SK-N-SH treated with all-trans-retinoic acid at 6 μM for 48 hours (cell line): ENCODE measurements around the gene SEMA3D.

ENCODE experiments used
- ATAC-seq: fragments of 200-7000 bp; cut with Tn5 transposase; 3 replicates; pipeline ENCODE4 v1.9.1; 2020; ENCODE audit warnings: mild to moderate bottlenecking, moderate library complexity
- ARNTL ChIP-seq: fragments of 450-650 bp; formaldehyde crosslinking; IDR thresholded peaks from 2 replicates; pipeline ENCODE4 v1.5.0; 2020; ENCODE audit warnings: low read depth, mild to moderate bottlenecking, moderate library complexity, borderline replicate concordance
- BACH2 ChIP-seq: fragments of 250-450 bp; sonication (Bioruptor Pico); IDR thresholded peaks from 2 replicates; pipeline ENCODE4 v1.9.0; 2021; ENCODE audit warnings: mild to moderate bottlenecking, borderline replicate concordance
- CSDC2 ChIP-seq: fragments of 250-450 bp; sonication (Bioruptor Pico); IDR thresholded peaks from 2 replicates; pipeline ENCODE4 v1.5.0; 2020; ENCODE audit warnings: mild to moderate bottlenecking, moderate library complexity
- ESRRG ChIP-seq: fragments of 250-450 bp; sonication (Bioruptor Pico); IDR thresholded peaks from 2 replicates; pipeline ENCODE4 v1.6.1; 2021; ENCODE audit warnings: mild to moderate bottlenecking
- GLIS3 ChIP-seq: fragments of 250-450 bp; sonication (Bioruptor Pico); IDR thresholded peaks from 2 replicates; pipeline ENCODE4 v1.5.0; 2020; ENCODE audit warnings: mild to moderate bottlenecking, moderate library complexity
- ISL1 ChIP-seq: fragments of 250-450 bp; sonication (Bioruptor Pico); IDR thresholded peaks from 2 replicates; pipeline ENCODE4 v2.1.2; 2022; ENCODE audit warnings: mild to moderate bottlenecking, moderate library complexity
- OSR1 ChIP-seq: fragments of 250-450 bp; sonication (Bioruptor Pico); IDR thresholded peaks from 2 replicates; pipeline ENCODE4 v1.8.0; 2022; ENCODE audit warnings: moderate library complexity, mild to moderate bottlenecking, inconsistent platforms
- PPARA ChIP-seq: fragments of 250-450 bp; sonication (Bioruptor Pico); IDR thresholded peaks from 2 replicates; pipeline ENCODE4 v1.5.0; 2020; ENCODE audit warnings: mild to moderate bottlenecking, borderline replicate concordance
- RARB ChIP-seq: fragments of 250-450 bp; sonication (Bioruptor Pico); IDR thresholded peaks from 2 replicates; pipeline ENCODE4 v1.8.0; 2021; ENCODE audit warnings: mild to moderate bottlenecking, moderate library complexity
- SNAI2 ChIP-seq: fragments of 250-450 bp; sonication (Bioruptor Pico); IDR thresholded peaks from 2 replicates; pipeline ENCODE4 v1.5.0; 2020; ENCODE audit warnings: mild to moderate bottlenecking, moderate library complexity
- TCF4 ChIP-seq: fragments of 250-450 bp; sonication (Bioruptor Pico); IDR thresholded peaks from 2 replicates; pipeline ENCODE4 v1.8.0; 2021; ENCODE audit warnings: mild to moderate bottlenecking, moderate library complexity, borderline replicate concordance
- TOX ChIP-seq: fragments of 250-450 bp; sonication (Bioruptor Pico); IDR thresholded peaks from 2 replicates; pipeline ENCODE4 v1.8.0; 2021; ENCODE audit warnings: mild to moderate bottlenecking, moderate library complexity, borderline replicate concordance
- ZC3H10 ChIP-seq: fragments of 250-450 bp; sonication (Bioruptor Pico); IDR thresholded peaks from 2 replicates; pipeline ENCODE4 v1.5.1; 2021; ENCODE audit warnings: mild to moderate bottlenecking, moderate library complexity
- ZFP3 ChIP-seq: fragments of 250-450 bp; sonication (Bioruptor Pico); IDR thresholded peaks from 2 replicates; pipeline ENCODE4 v1.5.0; 2020; ENCODE audit warnings: mild to moderate bottlenecking, moderate library complexity
- ZFP30 ChIP-seq: fragments of 450-650 bp; formaldehyde crosslinking; IDR thresholded peaks from 2 replicates; pipeline ENCODE4 v1.5.0; 2022; ENCODE audit warnings: mild to moderate bottlenecking, moderate library complexity
- ZNF565 ChIP-seq: fragments of 450-650 bp; formaldehyde crosslinking; conservative IDR thresholded peaks from 2 replicates; pipeline ENCODE4 v1.5.0; 2020; ENCODE audit warnings: low read depth, mild to moderate bottlenecking, moderate library complexity
- ZNF70 ChIP-seq: fragments of 450-650 bp; formaldehyde crosslinking; IDR thresholded peaks from 2 replicates; pipeline ENCODE4 v1.5.0; 2020; ENCODE audit warnings: mild to moderate bottlenecking, moderate library complexity
- ZNF8 ChIP-seq: fragments of 450-650 bp; formaldehyde crosslinking; IDR thresholded peaks from 2 replicates; pipeline ENCODE4 v1.5.0; 2020; ENCODE audit warnings: mild to moderate bottlenecking, moderate library complexity
- TF ChIP-seq, protein P1 (sequence below): fragments of 250-450 bp; sonication (Bioruptor Pico); IDR thresholded peaks from 2 replicates; pipeline ENCODE4 v1.5.0; 2020; ENCODE audit warnings: mild to moderate bottlenecking, moderate library complexity
- TF ChIP-seq, protein P2 (sequence below): fragments of 250-450 bp; sonication (Bioruptor Pico); IDR thresholded peaks from 2 replicates; pipeline ENCODE4 v1.8.0; 2020; ENCODE audit warnings: mild to moderate bottlenecking, moderate library complexity, borderline replicate concordance
- TF ChIP-seq, protein P3 (sequence below): fragments of 250-450 bp; sonication (Bioruptor Pico); IDR thresholded peaks from 2 replicates; pipeline ENCODE4 v1.8.0; 2021; ENCODE audit warnings: low read depth, mild to moderate bottlenecking, moderate library complexity, borderline replicate concordance
- TF ChIP-seq, protein P4 (sequence below): fragments of 250-450 bp; sonication (Bioruptor Pico); IDR thresholded peaks from 2 replicates; pipeline ENCODE4 v1.5.1; 2020; ENCODE audit warnings: low read depth, mild to moderate bottlenecking, moderate library complexity
- TF ChIP-seq, protein P5 (sequence below): fragments of 250-450 bp; sonication (Bioruptor Pico); IDR thresholded peaks from 2 replicates; pipeline ENCODE4 v1.5.1; 2021; ENCODE audit warnings: mild to moderate bottlenecking, moderate library complexity

Gene SEMA3D

DNA sequence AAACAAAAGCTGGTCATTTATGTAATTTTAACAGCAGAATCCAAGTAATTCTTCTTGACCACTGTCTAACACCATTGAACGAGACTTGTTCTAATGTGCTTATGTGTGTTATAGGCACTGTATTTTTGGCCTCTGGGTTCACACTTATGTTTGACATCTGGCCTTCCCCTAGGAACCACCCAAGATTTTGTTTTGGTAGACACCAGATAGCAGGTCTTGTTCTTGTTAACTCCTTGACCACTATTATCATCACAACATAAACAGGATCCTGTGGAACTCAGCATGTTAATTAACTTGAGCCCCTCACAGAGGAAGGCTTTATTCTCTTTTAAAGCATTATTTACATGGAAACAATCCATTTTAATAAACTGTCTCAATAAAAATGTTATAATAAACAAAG, 167.7 kb downstream of the SEMA3D start:
- TF ChIP-seq CSDC2 (CRISPR knock-in tag), result no peak
- no peak for TF ChIP-seq RARB (CRISPR knock-in tag)
- TF ChIP-seq ISL1 (CRISPR knock-in tag), result no peak
- ATAC-seq, result no peak

DNA sequence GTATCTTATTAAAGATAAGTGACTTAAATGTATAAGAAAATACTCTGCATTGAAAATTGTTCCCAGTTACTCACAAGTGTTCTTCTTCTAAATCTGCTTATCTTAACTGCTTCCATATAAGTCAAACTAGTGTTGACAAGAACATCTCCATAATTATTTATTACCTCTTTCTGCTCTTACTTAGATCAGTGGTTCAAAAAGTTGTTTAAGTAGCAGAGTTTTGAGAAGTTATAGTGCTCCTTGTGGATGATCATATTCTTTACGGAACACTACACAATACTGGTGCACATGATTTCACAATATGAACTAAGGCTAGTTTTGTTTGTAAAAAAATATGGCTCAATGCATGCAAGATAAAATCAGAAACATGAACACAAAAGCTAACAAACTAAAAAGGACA, 168.4 kb downstream of the SEMA3D start:
- no peak for ATAC-seq
- TF ChIP-seq ZFP3, result no peak
- no peak for TF ChIP-seq CSDC2 (CRISPR knock-in tag)
- no peak for TF ChIP-seq ISL1 (CRISPR knock-in tag)
- no peak for TF ChIP-seq TOX (CRISPR knock-in tag)

DNA sequence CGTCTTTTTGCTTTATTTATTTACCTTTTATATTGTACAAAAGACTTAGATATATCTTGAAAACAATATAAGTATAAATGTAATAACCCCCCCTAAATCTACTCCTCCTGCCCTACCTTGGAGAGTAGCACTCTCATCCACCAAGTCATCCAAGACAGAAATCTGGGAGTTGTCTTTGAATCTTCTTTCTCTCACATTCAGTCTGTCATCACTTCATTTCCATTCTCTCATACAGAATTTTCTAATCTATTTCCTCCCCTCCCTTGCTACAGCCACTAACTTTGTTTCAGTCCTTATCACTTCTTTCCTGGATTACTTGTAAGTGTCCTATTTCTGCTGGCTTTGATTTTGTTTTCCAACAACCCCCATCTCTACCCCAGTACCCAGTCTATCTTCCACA, 170.6 kb downstream of the SEMA3D start:
- TF ChIP-seq, protein P1, sequence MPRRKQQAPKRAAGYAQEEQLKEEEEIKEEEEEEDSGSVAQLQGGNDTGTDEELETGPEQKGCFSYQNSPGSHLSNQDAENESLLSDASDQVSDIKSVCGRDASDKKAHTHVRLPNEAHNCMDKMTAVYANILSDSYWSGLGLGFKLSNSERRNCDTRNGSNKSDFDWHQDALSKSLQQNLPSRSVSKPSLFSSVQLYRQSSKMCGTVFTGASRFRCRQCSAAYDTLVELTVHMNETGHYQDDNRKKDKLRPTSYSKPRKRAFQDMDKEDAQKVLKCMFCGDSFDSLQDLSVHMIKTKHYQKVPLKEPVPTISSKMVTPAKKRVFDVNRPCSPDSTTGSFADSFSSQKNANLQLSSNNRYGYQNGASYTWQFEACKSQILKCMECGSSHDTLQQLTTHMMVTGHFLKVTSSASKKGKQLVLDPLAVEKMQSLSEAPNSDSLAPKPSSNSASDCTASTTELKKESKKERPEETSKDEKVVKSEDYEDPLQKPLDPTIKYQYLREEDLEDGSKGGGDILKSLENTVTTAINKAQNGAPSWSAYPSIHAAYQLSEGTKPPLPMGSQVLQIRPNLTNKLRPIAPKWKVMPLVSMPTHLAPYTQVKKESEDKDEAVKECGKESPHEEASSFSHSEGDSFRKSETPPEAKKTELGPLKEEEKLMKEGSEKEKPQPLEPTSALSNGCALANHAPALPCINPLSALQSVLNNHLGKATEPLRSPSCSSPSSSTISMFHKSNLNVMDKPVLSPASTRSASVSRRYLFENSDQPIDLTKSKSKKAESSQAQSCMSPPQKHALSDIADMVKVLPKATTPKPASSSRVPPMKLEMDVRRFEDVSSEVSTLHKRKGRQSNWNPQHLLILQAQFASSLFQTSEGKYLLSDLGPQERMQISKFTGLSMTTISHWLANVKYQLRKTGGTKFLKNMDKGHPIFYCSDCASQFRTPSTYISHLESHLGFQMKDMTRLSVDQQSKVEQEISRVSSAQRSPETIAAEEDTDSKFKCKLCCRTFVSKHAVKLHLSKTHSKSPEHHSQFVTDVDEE (CRISPR knock-in tag), result no peak
- TF ChIP-seq GLIS3 (CRISPR knock-in tag), result no peak
- no peak for TF ChIP-seq PPARA (CRISPR knock-in tag)
- TF ChIP-seq ZFP30 (CRISPR knock-in tag), result no peak
- TF ChIP-seq ZNF8 (CRISPR knock-in tag), result no peak
- no peak for TF ChIP-seq TCF4 (CRISPR knock-in tag)
- no peak for TF ChIP-seq ZNF565 (CRISPR knock-in tag)
- TF ChIP-seq SNAI2, result no peak
- no peak for TF ChIP-seq BACH2 (CRISPR knock-in tag)
- TF ChIP-seq, protein P2, sequence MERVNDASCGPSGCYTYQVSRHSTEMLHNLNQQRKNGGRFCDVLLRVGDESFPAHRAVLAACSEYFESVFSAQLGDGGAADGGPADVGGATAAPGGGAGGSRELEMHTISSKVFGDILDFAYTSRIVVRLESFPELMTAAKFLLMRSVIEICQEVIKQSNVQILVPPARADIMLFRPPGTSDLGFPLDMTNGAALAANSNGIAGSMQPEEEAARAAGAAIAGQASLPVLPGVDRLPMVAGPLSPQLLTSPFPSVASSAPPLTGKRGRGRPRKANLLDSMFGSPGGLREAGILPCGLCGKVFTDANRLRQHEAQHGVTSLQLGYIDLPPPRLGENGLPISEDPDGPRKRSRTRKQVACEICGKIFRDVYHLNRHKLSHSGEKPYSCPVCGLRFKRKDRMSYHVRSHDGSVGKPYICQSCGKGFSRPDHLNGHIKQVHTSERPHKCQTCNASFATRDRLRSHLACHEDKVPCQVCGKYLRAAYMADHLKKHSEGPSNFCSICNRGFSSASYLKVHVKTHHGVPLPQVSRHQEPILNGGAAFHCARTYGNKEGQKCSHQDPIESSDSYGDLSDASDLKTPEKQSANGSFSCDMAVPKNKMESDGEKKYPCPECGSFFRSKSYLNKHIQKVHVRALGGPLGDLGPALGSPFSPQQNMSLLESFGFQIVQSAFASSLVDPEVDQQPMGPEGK, result no peak
- no peak for TF ChIP-seq ESRRG (CRISPR knock-in tag)
- TF ChIP-seq ZNF70 (CRISPR knock-in tag), result no peak
- no peak for TF ChIP-seq TOX (CRISPR knock-in tag)
- TF ChIP-seq, protein P3, sequence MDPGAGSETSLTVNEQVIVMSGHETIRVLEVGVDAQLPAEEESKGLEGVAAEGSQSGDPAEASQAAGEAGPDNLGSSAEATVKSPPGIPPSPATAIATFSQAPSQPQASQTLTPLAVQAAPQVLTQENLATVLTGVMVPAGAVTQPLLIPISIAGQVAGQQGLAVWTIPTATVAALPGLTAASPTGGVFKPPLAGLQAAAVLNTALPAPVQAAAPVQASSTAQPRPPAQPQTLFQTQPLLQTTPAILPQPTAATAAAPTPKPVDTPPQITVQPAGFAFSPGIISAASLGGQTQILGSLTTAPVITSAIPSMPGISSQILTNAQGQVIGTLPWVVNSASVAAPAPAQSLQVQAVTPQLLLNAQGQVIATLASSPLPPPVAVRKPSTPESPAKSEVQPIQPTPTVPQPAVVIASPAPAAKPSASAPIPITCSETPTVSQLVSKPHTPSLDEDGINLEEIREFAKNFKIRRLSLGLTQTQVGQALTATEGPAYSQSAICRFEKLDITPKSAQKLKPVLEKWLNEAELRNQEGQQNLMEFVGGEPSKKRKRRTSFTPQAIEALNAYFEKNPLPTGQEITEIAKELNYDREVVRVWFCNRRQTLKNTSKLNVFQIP, result no peak
- no peak for TF ChIP-seq ISL1 (CRISPR knock-in tag)
- TF ChIP-seq, protein P4, sequence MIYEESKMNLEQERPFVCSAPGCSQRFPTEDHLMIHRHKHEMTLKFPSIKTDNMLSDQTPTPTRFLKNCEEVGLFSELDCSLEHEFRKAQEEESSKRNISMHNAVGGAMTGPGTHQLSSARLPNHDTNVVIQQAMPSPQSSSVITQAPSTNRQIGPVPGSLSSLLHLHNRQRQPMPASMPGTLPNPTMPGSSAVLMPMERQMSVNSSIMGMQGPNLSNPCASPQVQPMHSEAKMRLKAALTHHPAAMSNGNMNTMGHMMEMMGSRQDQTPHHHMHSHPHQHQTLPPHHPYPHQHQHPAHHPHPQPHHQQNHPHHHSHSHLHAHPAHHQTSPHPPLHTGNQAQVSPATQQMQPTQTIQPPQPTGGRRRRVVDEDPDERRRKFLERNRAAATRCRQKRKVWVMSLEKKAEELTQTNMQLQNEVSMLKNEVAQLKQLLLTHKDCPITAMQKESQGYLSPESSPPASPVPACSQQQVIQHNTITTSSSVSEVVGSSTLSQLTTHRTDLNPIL (CRISPR knock-in tag), result no peak
- TF ChIP-seq, all 23 proteins: peak for 0
- no peak for ATAC-seq

DNA sequence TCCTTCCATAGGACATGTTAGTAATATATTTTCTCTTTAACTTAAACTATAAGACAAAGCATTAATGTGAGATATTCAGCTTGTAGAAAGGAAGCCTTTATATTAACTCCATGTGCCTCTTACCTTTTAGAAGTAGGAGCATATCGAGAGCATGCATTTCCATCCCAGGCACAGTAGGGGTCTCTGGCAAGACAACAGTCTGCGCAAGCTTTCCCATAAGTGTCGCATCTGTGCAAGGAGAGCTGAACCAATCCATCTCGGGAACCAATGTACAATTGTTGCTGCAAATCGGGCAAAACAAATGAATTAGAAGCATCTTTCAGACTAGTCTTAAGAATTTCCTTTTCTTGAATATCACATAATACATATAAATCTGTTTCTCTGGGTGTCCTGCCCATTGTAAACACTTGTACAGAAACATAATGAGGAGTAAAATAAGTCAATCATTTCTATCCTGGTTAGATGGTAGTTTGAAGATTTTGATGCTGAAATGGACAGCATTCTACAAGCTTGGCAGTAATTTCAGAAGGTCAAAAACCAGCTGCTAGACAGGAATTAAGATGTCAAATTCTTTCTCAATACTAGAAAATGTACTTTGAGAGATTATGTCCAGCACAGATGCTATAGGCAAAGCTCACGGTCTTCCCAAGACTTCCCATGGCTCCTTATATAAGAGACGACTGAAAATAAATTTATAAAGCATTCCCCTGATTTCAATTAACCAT, 171.8 kb downstream of the SEMA3D start:
- TF ChIP-seq ZFP30 (CRISPR knock-in tag), result no peak
- TF ChIP-seq, all 23 proteins: peak for 0
- ATAC-seq, result 0 out of 3 replicates have a peak, but pooled peaks have one; percentile 24

DNA sequence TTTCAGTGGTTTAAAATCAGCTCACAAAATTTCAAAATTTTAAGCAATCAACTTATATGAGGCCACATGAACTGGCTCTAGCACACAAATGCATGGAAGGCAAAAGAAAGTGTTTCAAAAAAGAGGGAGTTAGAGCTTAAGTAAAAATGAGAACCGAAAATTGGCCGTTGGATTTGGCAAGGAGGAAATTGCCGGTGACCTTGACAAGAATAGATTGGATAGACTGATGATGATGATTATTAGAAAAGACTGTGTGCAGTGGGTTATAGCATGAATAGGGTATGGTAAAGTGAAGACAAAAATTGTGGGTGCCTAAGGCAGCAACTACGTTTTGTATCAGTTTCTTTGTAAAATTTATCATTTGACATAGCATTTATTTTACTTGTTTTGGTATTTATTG, 175.7 kb downstream of the SEMA3D start:
- no peak for ATAC-seq
- TF ChIP-seq ARNTL (CRISPR knock-in tag), result no peak
- TF ChIP-seq ZNF8 (CRISPR knock-in tag), result no peak
- no peak for TF ChIP-seq OSR1
- TF ChIP-seq TOX (CRISPR knock-in tag), result no peak
- no peak for TF ChIP-seq ESRRG (CRISPR knock-in tag)
- TF ChIP-seq, protein P1 (CRISPR knock-in tag), result no peak
- no peak for TF ChIP-seq ZNF70 (CRISPR knock-in tag)
- no peak for TF ChIP-seq GLIS3 (CRISPR knock-in tag)
- TF ChIP-seq PPARA (CRISPR knock-in tag), result no peak
- TF ChIP-seq, protein P5, sequence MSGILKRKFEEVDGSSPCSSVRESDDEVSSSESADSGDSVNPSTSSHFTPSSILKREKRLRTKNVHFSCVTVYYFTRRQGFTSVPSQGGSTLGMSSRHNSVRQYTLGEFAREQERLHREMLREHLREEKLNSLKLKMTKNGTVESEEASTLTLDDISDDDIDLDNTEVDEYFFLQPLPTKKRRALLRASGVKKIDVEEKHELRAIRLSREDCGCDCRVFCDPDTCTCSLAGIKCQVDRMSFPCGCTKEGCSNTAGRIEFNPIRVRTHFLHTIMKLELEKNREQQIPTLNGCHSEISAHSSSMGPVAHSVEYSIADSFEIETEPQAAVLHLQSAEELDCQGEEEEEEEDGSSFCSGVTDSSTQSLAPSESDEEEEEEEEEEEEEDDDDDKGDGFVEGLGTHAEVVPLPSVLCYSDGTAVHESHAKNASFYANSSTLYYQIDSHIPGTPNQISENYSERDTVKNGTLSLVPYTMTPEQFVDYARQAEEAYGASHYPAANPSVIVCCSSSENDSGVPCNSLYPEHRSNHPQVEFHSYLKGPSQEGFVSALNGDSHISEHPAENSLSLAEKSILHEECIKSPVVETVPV, result no peak
- no peak for TF ChIP-seq ZC3H10 (CRISPR knock-in tag)
- TF ChIP-seq BACH2 (CRISPR knock-in tag), result no peak
